H9 (cell line): ENCODE measurements around the gene PDX1. TPM values are rescaled to one million over a fixed set of nuclear protein-coding genes. Genes with fewer than 3 reads are reported as not detected.

Experiments
- DNase-seq: peaks from one replicate; pipeline ENCODE4 v3.0.0-alpha.2; 2017
- H2AFZ ChIP-seq: one replicate; pipeline ENCODE4 v1.6.1; 2013; ENCODE audit warnings: mild to moderate bottlenecking, low read length, control low read depth, moderate library complexity
- H2AK5ac ChIP-seq: 2 replicates; pipeline ENCODE4 v1.6.1; 2013; ENCODE audit warnings: low read length, control low read depth, mixed read lengths; ENCODE audit not compliant: insufficient read length
- H2BK120ac ChIP-seq: one replicate; pipeline ENCODE4 v1.6.1; 2013; ENCODE audit warnings: low read depth, mild to moderate bottlenecking, low read length, control low read depth, inconsistent platforms; ENCODE audit not compliant: poor library complexity, severe bottlenecking
- H2BK12ac ChIP-seq: 2 replicates; pipeline ENCODE4 v1.6.1; 2013; ENCODE audit warnings: low read length, control low read depth, mixed read lengths, low read depth; ENCODE audit not compliant: insufficient read length
- H2BK15ac ChIP-seq: 2 replicates; pipeline ENCODE4 v1.6.1; 2013; ENCODE audit warnings: low read depth, low read length, control low read depth
- H2BK20ac ChIP-seq: one replicate; pipeline ENCODE4 v1.6.1; 2013; ENCODE audit warnings: low read depth, mild to moderate bottlenecking, low read length, control low read depth, inconsistent platforms; ENCODE audit not compliant: poor library complexity, severe bottlenecking
- H2BK5ac ChIP-seq: 2 replicates; pipeline ENCODE4 v1.6.1; 2013; ENCODE audit warnings: low read length, control low read depth, mixed read lengths; ENCODE audit not compliant: insufficient read length
- H3K14ac ChIP-seq: 2 replicates; pipeline ENCODE4 v1.6.1; 2013; ENCODE audit warnings: low read length, control low read depth; ENCODE audit not compliant: insufficient read depth
- H3K18ac ChIP-seq: 2 replicates; pipeline ENCODE4 v1.6.1; 2013; ENCODE audit warnings: low read depth, mild to moderate bottlenecking, mixed read lengths, low read length, control low read depth; ENCODE audit not compliant: insufficient read length
- H3K23ac ChIP-seq: 2 replicates; pipeline ENCODE4 v1.6.1; 2013; ENCODE audit warnings: low read length, control low read depth, mixed read lengths, low read depth; ENCODE audit not compliant: insufficient read length
- H3K23me2 ChIP-seq: 2 replicates; pipeline ENCODE4 v1.6.1; 2013; ENCODE audit warnings: low read depth, mild to moderate bottlenecking, mixed read lengths, low read length, control low read depth; ENCODE audit not compliant: insufficient read length, poor library complexity, severe bottlenecking
- H3K27ac ChIP-seq: 2 replicates; pipeline ENCODE4 v1.5.1; 2013; ENCODE audit warnings: low read length, control low read depth, mixed read lengths, low read depth; ENCODE audit not compliant: insufficient read length
- H3K27me3 ChIP-seq: 2 replicates; pipeline ENCODE4 v1.6.1; 2013; ENCODE audit warnings: low read length, control low read depth, inconsistent platforms; ENCODE audit not compliant: insufficient read depth
- H3K4ac ChIP-seq: 2 replicates; pipeline ENCODE4 v1.6.1; 2013; ENCODE audit warnings: low read depth, mild to moderate bottlenecking, control low read depth, inconsistent platforms, low read length, moderate library complexity
- H3K4me1 ChIP-seq: 2 replicates; pipeline ENCODE4 v1.6.1; 2013; ENCODE audit warnings: low read length, control low read depth, inconsistent platforms; ENCODE audit not compliant: insufficient read depth
- H3K4me2 ChIP-seq: 2 replicates; pipeline ENCODE4 v1.6.1; 2013; ENCODE audit warnings: low read length, control low read depth, mixed read lengths; ENCODE audit not compliant: insufficient read length, insufficient read depth
- H3K56ac ChIP-seq: 2 replicates; pipeline ENCODE4 v1.6.1; 2013; ENCODE audit warnings: low read depth, mild to moderate bottlenecking, mixed read lengths, low read length, control low read depth; ENCODE audit not compliant: insufficient read length
- H3K79me1 ChIP-seq: 2 replicates; pipeline ENCODE4 v1.6.1; 2013; ENCODE audit warnings: low read depth, mild to moderate bottlenecking, moderate library complexity, low read length, control low read depth, inconsistent platforms; ENCODE audit not compliant: insufficient read depth, poor library complexity, severe bottlenecking
- H3K79me2 ChIP-seq: 2 replicates; pipeline ENCODE4 v1.6.1; 2013; ENCODE audit warnings: low read length, control low read depth, inconsistent platforms; ENCODE audit not compliant: insufficient read depth
- H3K9ac ChIP-seq: 2 replicates; pipeline ENCODE4 v1.6.1; 2013; ENCODE audit warnings: low read length, control low read depth, mixed read lengths; ENCODE audit not compliant: insufficient read length; ENCODE audit errors: extremely low read depth
- H3K9me3 ChIP-seq: one replicate; pipeline ENCODE4 v1.6.1; 2013; ENCODE audit warnings: low read depth, low read length, inconsistent platforms; ENCODE audit not compliant: control insufficient read depth
- H3T11ph ChIP-seq: one replicate; pipeline ENCODE4 v1.6.1; 2013; ENCODE audit warnings: mild to moderate bottlenecking, low read length, control low read depth, inconsistent platforms
- H4K20me1 ChIP-seq: one replicate; pipeline ENCODE4 v1.6.1; 2013; ENCODE audit not compliant: control insufficient read depth, insufficient read length, insufficient read depth
- H4K5ac ChIP-seq: 2 replicates; pipeline ENCODE4 v1.6.1; 2013; ENCODE audit warnings: low read depth, mild to moderate bottlenecking, mixed read lengths, low read length, control low read depth; ENCODE audit not compliant: insufficient read length
- H4K8ac ChIP-seq: replicated peaks from 2 replicates; pipeline ENCODE4 v1.6.1; 2013; ENCODE audit warnings: low read length, control low read depth, mixed read lengths, low read depth; ENCODE audit not compliant: insufficient read length
- H4K91ac ChIP-seq: 2 replicates; pipeline ENCODE4 v1.6.1; 2013; ENCODE audit warnings: low read depth, mild to moderate bottlenecking, moderate library complexity, mixed read lengths, low read length, control low read depth; ENCODE audit not compliant: insufficient read length
- H3K27ac Mint-ChIP-seq, 3 experiments: 2 replicates in 2 of 3; 3 replicates in 1 of 3; pipeline ENCODE4 v1.8.0; 2020 to 2021; ENCODE audit warnings: mixed read lengths in 3 of 3, mild to moderate bottlenecking in 1 of 3, moderate library complexity in 1 of 3
- H3K27me3 Mint-ChIP-seq: 2 replicates; pipeline ENCODE4 v1.8.0; 2021; ENCODE audit warnings: low read depth, mild to moderate bottlenecking, moderate library complexity, mixed read lengths
- H3K36me3 Mint-ChIP-seq, 3 experiments: 2 replicates in 2 of 3; 3 replicates in 1 of 3; pipeline ENCODE4 v1.8.0; 2020 to 2021; ENCODE audit warnings: low read depth in 3 of 3, mixed read lengths in 3 of 3; ENCODE audit not compliant: insufficient read depth in 1 of 3
- H3K4me1 Mint-ChIP-seq, 2 experiments: 2 replicates each; pipeline ENCODE4 v1.8.0; 2020; ENCODE audit warnings: mixed read lengths in 2 of 2
- H3K4me3 Mint-ChIP-seq, 2 experiments: 2 replicates in 1 of 2; 3 replicates in 1 of 2; pipeline ENCODE4 v1.8.0; 2020 to 2021; ENCODE audit warnings: mild to moderate bottlenecking in 2 of 2, mixed read lengths in 2 of 2, moderate library complexity in 1 of 2
- H3K9me3 Mint-ChIP-seq, 2 experiments: 2 replicates in 1 of 2; 3 replicates in 1 of 2; pipeline ENCODE4 v1.8.0; 2020; ENCODE audit warnings: mild to moderate bottlenecking in 2 of 2, mixed read lengths in 2 of 2, moderate library complexity in 1 of 2
- CTCF ChIP-seq: fragments of 200-600 bp; sonication (generic); conservative IDR thresholded peaks from 3 replicates; pipeline ENCODE4 v1.8.0; 2021; ENCODE audit warnings: antibody characterized with exemption, mild to moderate bottlenecking
- WGBS: extraction: QIAGEN DNeasy Blood & Tissue Kit; methylation state at CpG from one replicate; pipeline ENCODE4 v1.1.7; 2013; ENCODE audit warnings: missing lambda C conversion rate, low lambda C conversion rate, mixed read lengths; ENCODE audit not compliant: insufficient read length; ENCODE audit errors: extremely low coverage; 5-methylcytosine and 5-hydroxymethylcytosine counted together
- total RNA-seq: library from RNA; stranded (reverse); gene quantifications from 2 replicates; pipeline ENCODE4 v1.2.1, GENCODE V29; 2021

Gene PDX1
- total RNA-seq, 1 experiment from 2014 or later = not detected

- Mint-ChIP-seq H3K4me3 (peak overlapping the region in 1 of 2 experiments; percentile 60; a peak in 3 of 5 replicates), H3K27ac (peak overlapping the region in 1 of 3 experiments; percentile 78; a peak in 1 of 7 replicates), H3K27me3 (peaks cover 100% of the 10 kb centered on the region), H3K9me3 (peaks cover 8 to 25% of the 10 kb centered on the region in 2 experiments), H3K4me1 (peaks cover 31 to 40% of the 10 kb centered on the region in 2 experiments), H3K36me3 (no peaks in the 10 kb centered on the region)
- no peak overlapping the region for H2BK5ac ChIP-seq
- no peak overlapping the region for H4K91ac ChIP-seq
- no peak for TF ChIP-seq CTCF
- no peak overlapping the region for H4K5ac ChIP-seq
- H3K27ac ChIP-seq = no peak overlapping the region
- DNase-seq = no peak
- no peaks in the 10 kb centered on the region for H3K79me1 ChIP-seq
- no CpG with 5 or more reads among the region's 53 CpGs for WGBS
- no peak overlapping the region for H3K23ac ChIP-seq
- H3K27me3 ChIP-seq = peaks cover 94% of the 10 kb centered on the region
- no peak overlapping the region for H3K18ac ChIP-seq
- no peaks in the 10 kb centered on the region for H3K9me3 ChIP-seq
- peaks cover 4% of the 10 kb centered on the region for H4K20me1 ChIP-seq
- peaks cover 9% of the 10 kb centered on the region for H3K4me1 ChIP-seq
- H2BK120ac ChIP-seq = no peak overlapping the region
- H3K4me2 ChIP-seq = peak overlapping the region; percentile 17
- no peak overlapping the region for H3K14ac ChIP-seq
- H3T11ph ChIP-seq = no peak overlapping the region
- no peak overlapping the region for H3K4ac ChIP-seq
- no peak overlapping the region for H3K9ac ChIP-seq
- no peak overlapping the region for H2AFZ ChIP-seq
- no peak overlapping the region for H2BK15ac ChIP-seq
- no peak overlapping the region for H4K8ac ChIP-seq
- no peak overlapping the region for H2BK12ac ChIP-seq
- H2AK5ac ChIP-seq = no peak overlapping the region
- H2BK20ac ChIP-seq = no peak overlapping the region
- H3K23me2 ChIP-seq = no peaks in the 10 kb centered on the region
- H3K79me2 ChIP-seq = no peaks in the 10 kb centered on the region
- H3K56ac ChIP-seq = no peak overlapping the region
Observed at GRCh38 chr13:27970382-27971235, 50.8 kb downstream of the PDX1 start.
